ENCODE results near the gene LRRC8C. TPM values are rescaled to one million over a fixed set of nuclear protein-coding genes. Genes with fewer than 3 reads are reported as not detected.

LRRC8C gene
- total RNA-seq, 1 experiment from 2014 or later, result 8.4 TPM

DNA sequence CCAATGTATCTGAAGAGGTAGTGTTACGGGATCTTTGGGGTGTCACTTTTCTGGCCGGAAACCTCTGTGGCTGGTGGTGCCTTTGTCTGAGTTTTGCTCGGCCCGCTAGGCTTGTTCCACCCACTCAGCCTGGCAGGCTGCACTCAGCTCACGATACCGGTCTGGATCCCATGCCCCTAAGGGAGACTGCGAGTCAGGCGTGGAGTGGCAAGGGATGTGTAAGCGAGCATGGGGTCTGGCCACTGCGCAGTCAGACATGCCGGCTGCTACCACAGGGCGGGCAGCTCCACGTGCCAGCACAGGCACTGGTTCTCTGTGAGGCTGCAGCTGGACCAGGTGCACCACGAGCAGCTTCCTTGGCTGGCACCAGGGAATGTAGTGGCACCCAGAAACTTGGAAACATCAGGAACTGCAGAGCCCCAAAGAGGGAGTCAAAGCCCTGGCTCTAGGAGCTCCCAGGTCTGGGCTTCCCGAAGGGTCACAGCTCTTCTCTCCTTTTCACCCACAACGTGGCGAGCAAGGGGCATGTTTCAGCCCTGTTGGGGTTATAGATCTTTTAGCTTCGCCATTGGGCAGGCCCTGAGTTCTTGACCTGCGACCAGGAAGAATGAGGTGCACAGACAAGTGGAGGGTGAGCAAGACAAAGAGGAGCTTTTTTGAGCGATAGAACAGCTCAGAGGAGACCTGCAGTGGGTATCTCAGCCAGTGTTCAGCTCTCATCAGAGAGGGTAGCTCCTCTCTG, 23.8 kb upstream of the LRRC8C start:
- no peak for ATAC-seq
- intact Hi-C loops (cut with micrococcal nuclease), result no loop called here
- peaks cover 10 to 11% of the 10 kb centered on the region in 2 experiments; a peak in 3 of 4 replicates for H3K4me1 ChIP-seq (ENCODE audit: control insufficient read depth in 1 of 2, insufficient read depth in 2 of 2, low read length in 2 of 2)
- RAD21 ChIA-PET (ENCODE audit: low non-redundant PET in 1 of 2, low total read pairs in 2 of 2, uncharacterized antibody in 2 of 2, unreplicated experiment in 2 of 2), result no interaction called here
- no peak overlapping the region for H3K9ac ChIP-seq (ENCODE audit: low read length)
- H3K4me3 ChIP-seq (replicated peaks in 1 of 2; ENCODE audit: low read depth in 1 of 2, low read length in 2 of 2), result no peak overlapping the region
- H4K20me1 ChIP-seq (ENCODE audit: insufficient read depth), result no peaks in the 10 kb centered on the region
- H3K79me2 ChIP-seq (ENCODE audit: insufficient read depth, low read length), result no peaks in the 10 kb centered on the region
- H3K9me3 ChIP-seq (ENCODE audit: control insufficient read depth in 1 of 2, insufficient read depth in 1 of 2, low read depth in 1 of 2, low read length in 2 of 2), result no peaks in the 10 kb centered on the region
- no peak for DNase-seq (ENCODE audit: low read depth, low spot score)
- H2AFZ ChIP-seq (ENCODE audit: low read depth, low read length, poor library complexity, severe bottlenecking), result no peak overlapping the region
- H3K9me2 ChIP-seq (ENCODE audit: insufficient read depth), result no peaks in the 10 kb centered on the region
- no peaks in the 10 kb centered on the region for H3K27me3 ChIP-seq (ENCODE audit: insufficient read depth, low read length)
- BruUV-seq (replicated peaks), result no TSS peak
- POLR2A ChIA-PET, result no interaction called here
- no peak overlapping the region for H3K27ac ChIP-seq (ENCODE audit: low read depth, low read length)
- no peaks in the 10 kb centered on the region for H3K36me3 ChIP-seq (ENCODE audit: control insufficient read depth in 1 of 2, insufficient read depth in 2 of 2, low read length in 2 of 2)
- no peak for TF ChIP-seq SRF (IDR thresholded peaks at IDR 0.05; ENCODE audit: low read depth)
- TF ChIP-seq RAD21 (IDR thresholded peaks at IDR 0.05; ENCODE audit: low read depth), result no peak
- TF ChIP-seq, protein P1, sequence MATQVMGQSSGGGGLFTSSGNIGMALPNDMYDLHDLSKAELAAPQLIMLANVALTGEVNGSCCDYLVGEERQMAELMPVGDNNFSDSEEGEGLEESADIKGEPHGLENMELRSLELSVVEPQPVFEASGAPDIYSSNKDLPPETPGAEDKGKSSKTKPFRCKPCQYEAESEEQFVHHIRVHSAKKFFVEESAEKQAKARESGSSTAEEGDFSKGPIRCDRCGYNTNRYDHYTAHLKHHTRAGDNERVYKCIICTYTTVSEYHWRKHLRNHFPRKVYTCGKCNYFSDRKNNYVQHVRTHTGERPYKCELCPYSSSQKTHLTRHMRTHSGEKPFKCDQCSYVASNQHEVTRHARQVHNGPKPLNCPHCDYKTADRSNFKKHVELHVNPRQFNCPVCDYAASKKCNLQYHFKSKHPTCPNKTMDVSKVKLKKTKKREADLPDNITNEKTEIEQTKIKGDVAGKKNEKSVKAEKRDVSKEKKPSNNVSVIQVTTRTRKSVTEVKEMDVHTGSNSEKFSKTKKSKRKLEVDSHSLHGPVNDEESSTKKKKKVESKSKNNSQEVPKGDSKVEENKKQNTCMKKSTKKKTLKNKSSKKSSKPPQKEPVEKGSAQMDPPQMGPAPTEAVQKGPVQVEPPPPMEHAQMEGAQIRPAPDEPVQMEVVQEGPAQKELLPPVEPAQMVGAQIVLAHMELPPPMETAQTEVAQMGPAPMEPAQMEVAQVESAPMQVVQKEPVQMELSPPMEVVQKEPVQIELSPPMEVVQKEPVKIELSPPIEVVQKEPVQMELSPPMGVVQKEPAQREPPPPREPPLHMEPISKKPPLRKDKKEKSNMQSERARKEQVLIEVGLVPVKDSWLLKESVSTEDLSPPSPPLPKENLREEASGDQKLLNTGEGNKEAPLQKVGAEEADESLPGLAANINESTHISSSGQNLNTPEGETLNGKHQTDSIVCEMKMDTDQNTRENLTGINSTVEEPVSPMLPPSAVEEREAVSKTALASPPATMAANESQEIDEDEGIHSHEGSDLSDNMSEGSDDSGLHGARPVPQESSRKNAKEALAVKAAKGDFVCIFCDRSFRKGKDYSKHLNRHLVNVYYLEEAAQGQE (IDR thresholded peaks at IDR 0.05; ENCODE audit: low read depth), result no peak
- TF ChIP-seq EZH2 (IDR thresholded peaks at IDR 0.05), result no peak
- TF ChIP-seq EZH2phosphoT487 (IDR thresholded peaks at IDR 0.05; ENCODE audit: borderline replicate concordance), result no peak
- TF ChIP-seq SIN3A (IDR thresholded peaks at IDR 0.05; ENCODE audit: low read depth), result no peak
- no peak for TF ChIP-seq SP1 (IDR thresholded peaks at IDR 0.05; ENCODE audit: low read depth)
- no peak for TF ChIP-seq ATF3 (IDR thresholded peaks at IDR 0.05)
- TF ChIP-seq POLR2A (IDR thresholded peaks at IDR 0.05; ENCODE audit: borderline replicate concordance, extremely low read depth, insufficient read depth, insufficient read length), result no peak
- TF ChIP-seq CBX3 (IDR thresholded peaks at IDR 0.05; ENCODE audit: low read depth), result no peak
- TF ChIP-seq FOSL1 (IDR thresholded peaks at IDR 0.05; ENCODE audit: low read depth), result no peak
- TF ChIP-seq CEBPB (IDR thresholded peaks at IDR 0.05; ENCODE audit: low read depth), result no peak
- TF ChIP-seq YY1 (IDR thresholded peaks at IDR 0.05; ENCODE audit: extremely low read depth, insufficient replicate concordance, low read depth, low read length), result no peak
- TF ChIP-seq MAX (IDR thresholded peaks at IDR 0.05), result no peak
- no peak for TF ChIP-seq ZFX (IDR thresholded peaks at IDR 0.05)
- CTCF ChIA-PET, result no interaction called here
- H3K4me2 ChIP-seq (ENCODE audit: low read length), result no peak overlapping the region

Measured in HCT116 (cell line).